ENCODE results near the gene PIWIL4.

GRCh38 chr11:94539420-94539819 is 27.7 kb upstream of the PIWIL4 start:
- TF ChIP-seq CTCF (IDR thresholded peaks at IDR 0.05) (no peak), POLR2A (IDR thresholded peaks at IDR 0.05) (no peak), POLR2AphosphoS5 (IDR thresholded peaks at IDR 0.05) (no peak)

Data from breast epithelium (tissue), 3 donors.